IMR-90 (cell line): Measurements from ENCODE around the gene ANAPC7. TPM values are rescaled to one million over a fixed set of nuclear protein-coding genes. Genes with fewer than 3 reads are reported as not detected.

ENCODE experiments used
- ATAC-seq: fragments of 200-7000 bp; cut with Tn5 transposase; 2 replicates; pipeline ENCODE4 v1.9.1; 2020; ENCODE audit warnings: low read depth, mild to moderate bottlenecking, moderate library complexity
- BruUV-seq: library from RNA; stranded (reverse); fragments of 400-500 nt; replicated peaks from 2 replicates; lab custom pipeline; 2021; lab: Mats Ljungman, UMichigan
- CTCF ChIA-PET: fragments of 300-600 bp; formaldehyde crosslinking; extraction: SDS; loops from one replicate; lab custom pipeline; 2021; ENCODE audit warnings: antibody characterized with exemption; lab: Yijun Ruan, JAX
- POLR2A ChIA-PET: fragments of 300-600 bp; sonication (Branson Sonifier 250); formaldehyde crosslinking; loops from one replicate; lab custom pipeline; 2022; ENCODE audit warnings: antibody characterized with exemption; ENCODE audit not compliant: unreplicated experiment; lab: Charles Lee
- DNase-seq: peaks from one replicate; pipeline ENCODE4 v3.0.0; 2013
- H2AFZ ChIP-seq: replicated peaks from 2 replicates; pipeline ENCODE3; 2013; ENCODE audit warnings: low read length, mild to moderate bottlenecking; ENCODE audit not compliant: poor library complexity
- H2AK5ac ChIP-seq: 2 replicates; pipeline ENCODE4 v1.6.1; 2013; ENCODE audit warnings: low read depth, low read length, inconsistent platforms
- H2AK9ac ChIP-seq: replicated peaks from 2 replicates; pipeline ENCODE3; 2013; ENCODE audit warnings: mild to moderate bottlenecking, low read depth, low read length, moderate library complexity; ENCODE audit not compliant: poor library complexity
- H2BK120ac ChIP-seq: 2 replicates; pipeline ENCODE4 v1.6.1; 2013; ENCODE audit warnings: low read depth, low read length, inconsistent platforms
- H2BK15ac ChIP-seq: 3 replicates; pipeline ENCODE4 v1.6.1; 2013; ENCODE audit warnings: low read depth, low read length, inconsistent platforms
- H2BK20ac ChIP-seq: 2 replicates; pipeline ENCODE4 v1.6.1; 2013; ENCODE audit warnings: low read depth, mild to moderate bottlenecking, inconsistent platforms, low read length, moderate library complexity
- H2BK5ac ChIP-seq: 2 replicates; pipeline ENCODE4 v1.6.1; 2013; ENCODE audit warnings: mild to moderate bottlenecking, low read depth, low read length, inconsistent platforms; ENCODE audit not compliant: poor library complexity, severe bottlenecking
- H3K14ac ChIP-seq: replicated peaks from 2 replicates; pipeline ENCODE4 v1.6.1; 2013; ENCODE audit warnings: low read depth, low read length, inconsistent platforms
- H3K18ac ChIP-seq: 2 replicates; pipeline ENCODE4 v1.6.1; 2013; ENCODE audit warnings: low read depth, low read length, control low read depth
- H3K23ac ChIP-seq: 2 replicates; pipeline ENCODE4 v1.6.1; 2013; ENCODE audit warnings: low read depth, low read length, inconsistent platforms
- H3K27ac ChIP-seq: 2 replicates; pipeline ENCODE4 v1.5.1; 2013; ENCODE audit warnings: mild to moderate bottlenecking, control low read depth, low read length; ENCODE audit not compliant: insufficient read depth
- H3K27me3 ChIP-seq: 2 replicates; pipeline ENCODE4 v1.6.1; 2013; ENCODE audit warnings: low read length; ENCODE audit not compliant: control insufficient read depth, insufficient read depth
- H3K36me3 ChIP-seq: 2 replicates; pipeline ENCODE4 v1.6.1; 2013; ENCODE audit warnings: low read length, mixed read lengths; ENCODE audit not compliant: control insufficient read depth, insufficient read depth
- H3K4ac ChIP-seq: 2 replicates; pipeline ENCODE4 v1.6.1; 2013; ENCODE audit warnings: low read depth, low read length, inconsistent platforms
- H3K4me1 ChIP-seq: 2 replicates; pipeline ENCODE4 v1.6.1; 2013; ENCODE audit warnings: low read length, mixed read lengths; ENCODE audit not compliant: control insufficient read depth, insufficient read depth
- H3K4me2 ChIP-seq: 2 replicates; pipeline ENCODE4 v1.6.1; 2013; ENCODE audit warnings: low read depth, mild to moderate bottlenecking, control low read depth, low read length, moderate library complexity
- H3K4me3 ChIP-seq: 2 replicates; pipeline ENCODE4 v1.5.1; 2013; ENCODE audit warnings: low read depth, mild to moderate bottlenecking, control low read depth, low read length, moderate library complexity; ENCODE audit not compliant: insufficient read depth
- H3K56ac ChIP-seq: 2 replicates; pipeline ENCODE4 v1.6.1; 2013; ENCODE audit warnings: low read length, inconsistent platforms; ENCODE audit not compliant: insufficient read depth; ENCODE audit errors: extremely low read depth
- H3K79me1 ChIP-seq, 2 experiments: 2 replicates each; pipeline ENCODE4 v1.6.1; 2013; ENCODE audit warnings: low read length in 2 of 2, inconsistent platforms in 1 of 2, low read depth in 1 of 2
- H3K9ac ChIP-seq: 2 replicates; pipeline ENCODE4 v1.6.1; 2013; ENCODE audit warnings: low read depth, low read length, control low read depth
- H3K9me1 ChIP-seq: 2 replicates; pipeline ENCODE4 v1.6.1; 2013; ENCODE audit warnings: low read length, inconsistent platforms; ENCODE audit not compliant: insufficient read depth
- H3K9me3 ChIP-seq: 2 replicates; pipeline ENCODE4 v1.6.1; 2013; ENCODE audit warnings: low read length; ENCODE audit not compliant: control insufficient read depth, insufficient read depth
- H4K20me1 ChIP-seq: 2 replicates; pipeline ENCODE4 v1.6.1; 2013; ENCODE audit warnings: low read length, inconsistent platforms; ENCODE audit not compliant: insufficient read depth
- H4K5ac ChIP-seq: 2 replicates; pipeline ENCODE4 v1.6.1; 2013; ENCODE audit warnings: mild to moderate bottlenecking, low read depth, low read length, control low read depth
- H4K8ac ChIP-seq, 2 experiments: 2 replicates each; pipeline ENCODE4 v1.6.1; 2013; ENCODE audit warnings: low read depth in 2 of 2, low read length in 2 of 2, control low read depth in 1 of 2, inconsistent platforms in 1 of 2
- H4K91ac ChIP-seq: 2 replicates; pipeline ENCODE4 v1.6.1; 2013; ENCODE audit warnings: low read depth, low read length, inconsistent platforms; ENCODE audit not compliant: insufficient read depth
- BHLHE40 ChIP-seq: fragments of 150-350 bp; IDR thresholded peaks from 2 replicates; pipeline ENCODE4 v1.6.1; 2016; ENCODE audit warnings: mild to moderate bottlenecking, low read depth, low read length
- CEBPB ChIP-seq: IDR thresholded peaks from 2 replicates; pipeline ENCODE4 v1.6.1; 2012; ENCODE audit warnings: low read depth, low read length, improper control_type of control experiment
- CHD1 ChIP-seq: IDR thresholded peaks from 2 replicates; pipeline ENCODE4 v1.6.1; 2012; ENCODE audit warnings: low read depth, low read length, improper control_type of control experiment
- CTCF ChIP-seq: conservative IDR thresholded peaks from 2 replicates; pipeline ENCODE4 v1.5.1; 2012; ENCODE audit warnings: mild to moderate bottlenecking, low read depth, low read length, improper control_type of control experiment
- FOS ChIP-seq: fragments of 150-350 bp; IDR thresholded peaks from 2 replicates; pipeline ENCODE4 v1.6.1; 2016; ENCODE audit warnings: low read depth, low read length
- MAFK ChIP-seq: IDR thresholded peaks from 2 replicates; pipeline ENCODE4 v1.6.1; 2012; ENCODE audit warnings: low read depth, low read length, improper control_type of control experiment
- MAZ ChIP-seq: IDR thresholded peaks from 2 replicates; pipeline ENCODE4 v1.6.1; 2012; ENCODE audit warnings: low read depth, mild to moderate bottlenecking, low read length, improper control_type of control experiment, moderate library complexity, borderline replicate concordance
- MXI1 ChIP-seq: IDR thresholded peaks from 2 replicates; pipeline ENCODE4 v1.6.1; 2012; ENCODE audit warnings: low read depth, mild to moderate bottlenecking, low read length, moderate library complexity, borderline replicate concordance
- NFE2L2 ChIP-seq: fragments of 150-350 bp; IDR thresholded peaks from 2 replicates; pipeline ENCODE4 v1.6.1; 2016; ENCODE audit warnings: low read depth, mild to moderate bottlenecking, low read length
- POLR2A ChIP-seq: IDR thresholded peaks from 2 replicates; pipeline ENCODE4 v1.6.1; 2012; ENCODE audit warnings: mild to moderate bottlenecking, low read depth, low read length
- RAD21 ChIP-seq: IDR thresholded peaks from 2 replicates; pipeline ENCODE4 v1.6.1; 2012; ENCODE audit warnings: low read length, improper control_type of control experiment
- RCOR1 ChIP-seq: IDR thresholded peaks from 2 replicates; pipeline ENCODE4 v1.6.1; 2012; ENCODE audit warnings: mild to moderate bottlenecking, low read length, improper control_type of control experiment; ENCODE audit not compliant: insufficient replicate concordance
- RFX5 ChIP-seq: IDR thresholded peaks from 2 replicates; pipeline ENCODE4 v1.8.0; 2012; ENCODE audit warnings: low read depth, mild to moderate bottlenecking, low read length, moderate library complexity
- SMC3 ChIP-seq: fragments of 150-350 bp; IDR thresholded peaks from 2 replicates; pipeline ENCODE4 v1.6.1; 2016; ENCODE audit warnings: low read depth, mild to moderate bottlenecking, antibody characterized with exemption, low read length, moderate library complexity
- USF2 ChIP-seq: fragments of 150-350 bp; IDR thresholded peaks from 2 replicates; pipeline ENCODE4 v1.6.1; 2017; ENCODE audit warnings: mild to moderate bottlenecking, antibody characterized with exemption, low read length, low read depth
- WGBS, 2 experiments: methylation state at CpG; one replicate each; pipeline versions ENCODE4 v1.1.5 to v1.1.7; 2013; ENCODE audit warnings: missing lambda C conversion rate in 2 of 2; ENCODE audit not compliant: insufficient read length in 1 of 2; ENCODE audit errors: extremely low coverage in 2 of 2; 5-methylcytosine and 5-hydroxymethylcytosine counted together
- dilution Hi-C: fragments of 300-500 bp; cut with HindIII; formaldehyde crosslinking; loops from one replicate; pipeline ENCODE4 v1.14.3; 2018; ENCODE audit warnings: low sequenced_read_pairs; ENCODE audit not compliant: unreplicated experiment
- in situ Hi-C: fragments of 300-500 bp; cut with MboI; formaldehyde crosslinking; loops from 3 replicates; pipeline ENCODE4 v1.14.3; 2019; ENCODE audit warnings: low sequenced_read_pairs, inconsistent platforms, mixed read lengths
- intact Hi-C: fragments of 100-400 bp; cut with micrococcal nuclease; formaldehyde crosslinking; loops from 2 replicates; pipeline ENCODE4 v1.10.0; 2022
- polyA plus RNA-seq, 3 experiments: library from polyadenylated mRNA; depleted of rRNA; stranded (reverse); fragments of >200 nt; gene quantifications; 2 replicates each; pipeline ENCODE4 v1.2.3, GENCODE V29; 2012; ENCODE audit warnings: low replicate concordance in 1 of 3
- total RNA-seq: library from RNA; depleted of rRNA; stranded (reverse); fragments of >200 nt; gene quantifications from 2 replicates; pipeline ENCODE4 v1.2.3, GENCODE V29; 2012
- TF ChIP-seq, protein P1 (sequence below): fragments of 150-350 bp; IDR thresholded peaks from 2 replicates; pipeline ENCODE4 v1.6.1; 2016; ENCODE audit warnings: low read depth, mild to moderate bottlenecking, low read length, moderate library complexity, borderline replicate concordance

Gene ANAPC7
- total and polyA plus RNA-seq, 2 of the 4 experiments (the other 2 are of a cell fraction) = 46.4 to 57.9 TPM

DNA sequence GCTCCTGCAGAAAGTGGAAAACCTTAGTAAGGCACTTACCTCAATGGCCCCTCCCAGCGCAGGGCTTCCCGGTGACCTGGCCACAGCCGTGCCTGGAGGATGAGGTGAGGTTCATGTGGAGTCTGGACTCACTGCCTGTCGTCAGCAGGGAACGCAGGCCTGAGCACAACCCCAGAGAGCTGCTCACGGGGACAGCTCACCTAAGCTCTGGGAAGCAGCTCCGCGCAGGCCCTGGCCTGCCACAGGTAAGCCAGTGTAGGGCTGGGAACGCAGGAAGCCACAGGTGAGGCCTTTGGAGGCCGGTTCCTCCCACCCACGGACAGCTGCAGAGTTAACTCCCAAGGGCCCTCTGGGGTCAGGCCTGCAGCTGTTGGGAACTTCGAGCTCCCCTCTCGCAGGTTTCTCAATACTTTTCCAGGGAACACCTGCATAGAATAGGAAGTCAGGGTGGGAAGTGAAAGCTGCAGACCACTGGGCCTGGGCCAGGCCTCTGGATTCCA is 32.7 kb downstream of the ANAPC7 start:
- Histone ChIP-seq H3K4me3 (no peak overlapping the region), H3K9me1 (peaks cover 6% of the 10 kb centered on the region; the same call in 1 of the 2 replicates), H3K9ac (no peak overlapping the region), H3K36me3 (peaks cover 30% of the 10 kb centered on the region), H3K4ac (no peak overlapping the region), H3K79me1 (peaks cover 3 to 5% of the 10 kb centered on the region in 2 experiments; a peak in 2 of 4 replicates), H2BK120ac (no peak overlapping the region), H3K4me2 (no peak overlapping the region), H4K5ac (no peak overlapping the region), H2AK5ac (no peak overlapping the region), H4K91ac (no peak overlapping the region), H3K56ac (no peak overlapping the region), H2BK5ac (no peak overlapping the region), H3K23ac (no peak overlapping the region), H3K4me1 (peaks cover 13% of the 10 kb centered on the region), H3K18ac (no peak overlapping the region), H2AFZ (no peak overlapping the region), H2AK9ac (no peak overlapping the region), H4K8ac (no peak overlapping the region), H3K27ac (no peak overlapping the region), H2BK15ac (no peak overlapping the region), H3K14ac (no peak overlapping the region), H4K20me1 (no peaks in the 10 kb centered on the region; the same call in 1 of the 2 replicates), H3K27me3 (no peaks in the 10 kb centered on the region), H3K9me3 (no peaks in the 10 kb centered on the region), H2BK20ac (no peak overlapping the region)
- ChIA-PET CTCF (no interaction called here), POLR2A (no interaction called here)
- 100% methylated on average over 4 of the region's 13 CpGs; no CpG with 5 or more reads in 1 of the 2 experiments for WGBS, 2 experiments
- dilution Hi-C loops (no loop called here), intact Hi-C loops (no loop called here), in situ Hi-C loops (no loop called here)
- DNase-seq (no peak), ATAC-seq (no peak)
- TF ChIP-seq, protein P1, sequence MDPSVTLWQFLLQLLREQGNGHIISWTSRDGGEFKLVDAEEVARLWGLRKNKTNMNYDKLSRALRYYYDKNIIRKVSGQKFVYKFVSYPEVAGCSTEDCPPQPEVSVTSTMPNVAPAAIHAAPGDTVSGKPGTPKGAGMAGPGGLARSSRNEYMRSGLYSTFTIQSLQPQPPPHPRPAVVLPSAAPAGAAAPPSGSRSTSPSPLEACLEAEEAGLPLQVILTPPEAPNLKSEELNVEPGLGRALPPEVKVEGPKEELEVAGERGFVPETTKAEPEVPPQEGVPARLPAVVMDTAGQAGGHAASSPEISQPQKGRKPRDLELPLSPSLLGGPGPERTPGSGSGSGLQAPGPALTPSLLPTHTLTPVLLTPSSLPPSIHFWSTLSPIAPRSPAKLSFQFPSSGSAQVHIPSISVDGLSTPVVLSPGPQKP = no peak
- TF ChIP-seq POLR2A (no peak), RCOR1 (no peak), RFX5 (no peak), MAZ (no peak), CEBPB (no peak), CTCF (no peak), SMC3 (no peak), MXI1 (no peak), MAFK (no peak), RAD21 (no peak), BHLHE40 (no peak), CHD1 (no peak), NFE2L2 (no peak), FOS (no peak), USF2 (no peak)
- BruUV-seq = no TSS peak
